ENCODE data around the gene C19orf12.

Gene C19orf12

DNA sequence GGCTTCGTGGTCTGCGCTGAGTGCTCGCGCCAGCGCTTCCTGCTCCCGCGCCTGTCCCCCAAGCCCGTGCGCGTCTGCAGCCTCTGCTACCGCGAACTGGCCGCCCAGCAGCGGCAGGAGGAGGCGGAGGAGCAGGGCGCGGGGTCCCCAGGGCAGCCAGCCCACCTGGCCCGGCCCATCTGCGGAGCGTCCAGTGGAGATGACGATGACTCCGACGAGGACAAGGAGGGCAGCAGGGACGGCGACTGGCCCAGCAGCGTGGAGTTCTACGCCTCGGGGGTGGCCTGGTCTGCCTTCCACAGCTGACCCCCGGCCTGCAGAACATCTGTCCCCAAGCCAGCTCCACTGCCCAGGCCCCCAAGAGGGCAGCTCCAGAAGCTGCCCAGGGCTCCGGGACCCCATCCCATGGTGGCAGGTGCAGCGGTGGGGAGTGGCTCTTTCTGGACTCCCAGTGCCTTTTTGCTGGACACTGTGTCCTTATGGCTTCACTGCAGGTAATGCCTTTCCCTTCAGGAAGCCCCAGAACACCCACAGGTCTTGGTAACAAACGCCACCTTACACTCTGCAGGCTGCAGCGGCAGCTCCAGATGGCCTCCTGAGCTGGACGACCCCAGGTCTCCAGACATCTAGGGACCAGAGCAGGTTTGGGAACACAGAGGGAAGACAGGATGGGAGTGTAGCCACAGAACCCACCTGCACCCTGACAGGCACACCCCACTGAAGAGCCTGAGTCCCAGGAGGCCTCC, 40.5 kb downstream of the C19orf12 start:
- peak overlapping the region; percentile 82 for H3K14ac ChIP-seq (ENCODE audit: low read length)
- no peak overlapping the region for H3K4me2 ChIP-seq (ENCODE audit: insufficient read depth, low read length, poor library complexity, severe bottlenecking)
- peak overlapping the region; percentile 57 for H3K18ac ChIP-seq (ENCODE audit: low read length)
- no peak overlapping the region for H3K9ac ChIP-seq (ENCODE audit: low read depth, low read length, poor library complexity)
- WGBS, 2 donors (ENCODE audit: extremely low coverage in 2 of 2, insufficient read length in 2 of 2, insufficient replicate concordance in 1 of 2), result no CpG with 5 or more reads among the region's 34 CpGs
- H3K27me3 ChIP-seq (ENCODE audit: control insufficient read depth in 3 of 3, insufficient read depth in 3 of 3, low read depth in 1 of 3, low read length in 3 of 3), result no peaks in the 10 kb centered on the region
- peak overlapping the region; percentile 37 for H3K4ac ChIP-seq (ENCODE audit: low read length)
- no peak for DNase-seq (ENCODE audit: low spot score)
- H2BK15ac ChIP-seq (ENCODE audit: low read length), result no peak overlapping the region
- peaks cover 2 to 8% of the 10 kb centered on the region in 2 donors for H3K36me3 ChIP-seq (replicated peaks in 1 of 2; ENCODE audit: control insufficient read depth in 2 of 2, insufficient read depth in 2 of 2, low read length in 2 of 2)
- H2AK5ac ChIP-seq (ENCODE audit: low read depth, low read length), result no peak overlapping the region
- no peak overlapping the region for H3K4me3 ChIP-seq (ENCODE audit: low read length in 2 of 2)
- no peak overlapping the region for H4K91ac ChIP-seq (ENCODE audit: low read depth, low read length, poor library complexity)
- no peak overlapping the region for H3K27ac ChIP-seq (replicated peaks; ENCODE audit: low read length)
- H2BK5ac ChIP-seq (ENCODE audit: low read length), result peak overlapping the region; percentile 53
- no peaks in the 10 kb centered on the region for H3K79me1 ChIP-seq (ENCODE audit: low read depth, low read length)
- peak overlapping the region; percentile 73 for H3K23ac ChIP-seq (ENCODE audit: low read depth, low read length, poor library complexity)
- no peak overlapping the region for H2AFZ ChIP-seq (ENCODE audit: low read length)
- H4K8ac ChIP-seq (ENCODE audit: low read depth, low read length), result no peak overlapping the region
- no peaks in the 10 kb centered on the region for H3K9me3 ChIP-seq (replicated peaks in 1 of 2; ENCODE audit: control insufficient read depth in 2 of 2, insufficient read depth in 1 of 2, low read depth in 1 of 2, low read length in 2 of 2)
- no peak overlapping the region for H2BK120ac ChIP-seq (ENCODE audit: low read depth, low read length)
- H3K4me1 ChIP-seq (ENCODE audit: control insufficient read depth in 2 of 2, insufficient read depth in 1 of 2, low read depth in 1 of 2, low read length in 2 of 2), result peaks cover 2 to 13% of the 10 kb centered on the region in 2 donors
- no peak overlapping the region for H2BK12ac ChIP-seq (ENCODE audit: low read length)

GRCh38 chr19:29673451-29674371, 41.4 kb downstream of the C19orf12 start:
- H3K9ac ChIP-seq (ENCODE audit: low read depth, low read length, poor library complexity), result no peak overlapping the region
- no peak for DNase-seq (ENCODE audit: low spot score)
- peaks cover 2 to 8% of the 10 kb centered on the region in 2 donors for H3K36me3 ChIP-seq (replicated peaks in 1 of 2; ENCODE audit: control insufficient read depth in 2 of 2, insufficient read depth in 2 of 2, low read length in 2 of 2)
- H3K18ac ChIP-seq (ENCODE audit: low read length), result peak overlapping the region; percentile 57
- no peak overlapping the region for H2BK120ac ChIP-seq (ENCODE audit: low read depth, low read length)
- H4K8ac ChIP-seq (ENCODE audit: low read depth, low read length), result peak overlapping the region; percentile 23
- H3K4me1 ChIP-seq (ENCODE audit: control insufficient read depth in 2 of 2, insufficient read depth in 1 of 2, low read depth in 1 of 2, low read length in 2 of 2), result peaks cover 2 to 10% of the 10 kb centered on the region in 2 donors
- H3K4me3 ChIP-seq (ENCODE audit: low read length in 2 of 2), result no peak overlapping the region
- H3K79me1 ChIP-seq (ENCODE audit: low read depth, low read length), result no peaks in the 10 kb centered on the region
- H3K27ac ChIP-seq (replicated peaks; ENCODE audit: low read length), result no peak overlapping the region
- H3K9me3 ChIP-seq (replicated peaks in 1 of 2; ENCODE audit: control insufficient read depth in 2 of 2, insufficient read depth in 1 of 2, low read depth in 1 of 2, low read length in 2 of 2), result no peaks in the 10 kb centered on the region
- peak overlapping the region; percentile 82 for H3K14ac ChIP-seq (ENCODE audit: low read length)
- H2BK5ac ChIP-seq (ENCODE audit: low read length), result peak overlapping the region; percentile 53
- H2AFZ ChIP-seq (ENCODE audit: low read length), result no peak overlapping the region
- H3K4ac ChIP-seq (ENCODE audit: low read length), result no peak overlapping the region
- no CpG with 5 or more reads among the region's 57 CpGs for WGBS, 2 donors (ENCODE audit: extremely low coverage in 2 of 2, insufficient read length in 2 of 2, insufficient replicate concordance in 1 of 2)
- no peak overlapping the region for H4K91ac ChIP-seq (ENCODE audit: low read depth, low read length, poor library complexity)
- H2BK15ac ChIP-seq (ENCODE audit: low read length), result no peak overlapping the region
- peak overlapping the region; percentile 70 for H2AK5ac ChIP-seq (ENCODE audit: low read depth, low read length)
- no peaks in the 10 kb centered on the region for H3K27me3 ChIP-seq (ENCODE audit: control insufficient read depth in 3 of 3, insufficient read depth in 3 of 3, low read depth in 1 of 3, low read length in 3 of 3)
- H3K4me2 ChIP-seq (ENCODE audit: insufficient read depth, low read length, poor library complexity, severe bottlenecking), result no peak overlapping the region
- H2BK12ac ChIP-seq (ENCODE audit: low read length), result no peak overlapping the region
- H3K23ac ChIP-seq (ENCODE audit: low read depth, low read length, poor library complexity), result peak overlapping the region; percentile 73

- H3K4me2 ChIP-seq (ENCODE audit: insufficient read depth, low read length, poor library complexity, severe bottlenecking), result no peak overlapping the region
- no peak for DNase-seq (ENCODE audit: low spot score)
- peak overlapping the region; percentile 78 for H2BK5ac ChIP-seq (ENCODE audit: low read length)
- no peak overlapping the region for H2AFZ ChIP-seq (ENCODE audit: low read length)
- H3K9me3 ChIP-seq (replicated peaks in 1 of 2; ENCODE audit: control insufficient read depth in 2 of 2, insufficient read depth in 1 of 2, low read depth in 1 of 2, low read length in 2 of 2), result no peaks in the 10 kb centered on the region
- H3K9ac ChIP-seq (ENCODE audit: low read depth, low read length, poor library complexity), result no peak overlapping the region
- no peak overlapping the region for H3K27ac ChIP-seq (replicated peaks; ENCODE audit: low read length)
- H4K91ac ChIP-seq (ENCODE audit: low read depth, low read length, poor library complexity), result no peak overlapping the region
- peaks cover 2 to 4% of the 10 kb centered on the region in 2 donors for H3K4me1 ChIP-seq (ENCODE audit: control insufficient read depth in 2 of 2, insufficient read depth in 1 of 2, low read depth in 1 of 2, low read length in 2 of 2)
- no peak overlapping the region for H3K4ac ChIP-seq (ENCODE audit: low read length)
- no peaks in the 10 kb centered on the region for H3K79me1 ChIP-seq (ENCODE audit: low read depth, low read length)
- no peak overlapping the region for H3K4me3 ChIP-seq (ENCODE audit: low read length in 2 of 2)
- no CpG with 5 or more reads among the region's 11 CpGs for WGBS, 2 donors (ENCODE audit: extremely low coverage in 2 of 2, insufficient read length in 2 of 2, insufficient replicate concordance in 1 of 2)
- peaks cover 2 to 8% of the 10 kb centered on the region in 2 donors for H3K36me3 ChIP-seq (replicated peaks in 1 of 2; ENCODE audit: control insufficient read depth in 2 of 2, insufficient read depth in 2 of 2, low read length in 2 of 2)
- H3K23ac ChIP-seq (ENCODE audit: low read depth, low read length, poor library complexity), result peak overlapping the region; percentile 29
- no peak overlapping the region for H3K14ac ChIP-seq (ENCODE audit: low read length)
- no peak overlapping the region for H4K8ac ChIP-seq (ENCODE audit: low read depth, low read length)
- no peak overlapping the region for H3K18ac ChIP-seq (ENCODE audit: low read length)
- no peak overlapping the region for H2BK120ac ChIP-seq (ENCODE audit: low read depth, low read length)
- H3K27me3 ChIP-seq (ENCODE audit: control insufficient read depth in 3 of 3, insufficient read depth in 3 of 3, low read depth in 1 of 3, low read length in 3 of 3), result no peaks in the 10 kb centered on the region
- H2BK12ac ChIP-seq (ENCODE audit: low read length), result no peak overlapping the region
- H2AK5ac ChIP-seq (ENCODE audit: low read depth, low read length), result no peak overlapping the region
- peak overlapping the region; percentile 27 for H2BK15ac ChIP-seq (ENCODE audit: low read length)
These were observed 42.1 kb downstream of the C19orf12 start for GRCh38 chr19:29672933-29673336.

All from neuronal stem cell (in vitro differentiated cells).